ENCODE measurements around the gene TSHZ2.

The TSHZ2 gene

GRCh38 chr20:53068241-53068640 is 96.1 kb downstream of the TSHZ2 start:
- DNase-seq (ENCODE audit: low spot score): no peak

- DNase-seq (ENCODE audit: low spot score): no peak
These were observed 97.0 kb downstream of the TSHZ2 start for GRCh38 chr20:53069132-53069531.

GRCh38 chr20:53070224-53070623 is 98.1 kb downstream of the TSHZ2 start:
- DNase-seq (ENCODE audit: low spot score): no peak

GRCh38 chr20:53070706-53071392 is 98.7 kb downstream of the TSHZ2 start:
- DNase-seq (ENCODE audit: low spot score): no peak

DNA sequence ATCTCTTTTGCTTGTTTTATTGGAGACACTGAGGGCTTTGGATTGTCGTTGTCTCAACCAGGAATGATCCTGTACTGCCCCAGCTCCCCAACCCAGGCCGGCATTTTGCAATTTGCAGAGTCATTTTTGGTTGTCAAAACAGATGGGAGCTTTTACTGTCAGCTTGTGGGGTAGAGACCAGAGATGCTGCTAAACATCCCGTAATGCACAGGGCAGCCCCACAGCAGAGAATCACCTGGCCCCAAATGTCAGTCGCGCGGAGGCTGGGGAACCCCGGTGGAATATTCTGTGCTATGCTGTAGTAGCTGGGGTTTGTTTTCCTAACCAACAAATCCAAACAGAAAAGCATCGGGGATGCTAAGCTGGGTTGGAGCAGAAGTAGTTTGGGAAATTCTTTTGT is 99.7 kb downstream of the TSHZ2 start:
- no peak for DNase-seq (ENCODE audit: low spot score)

GRCh38 chr20:53072923-53073579 is 100.9 kb downstream of the TSHZ2 start:
- no peak for DNase-seq (ENCODE audit: low spot score)

DNA sequence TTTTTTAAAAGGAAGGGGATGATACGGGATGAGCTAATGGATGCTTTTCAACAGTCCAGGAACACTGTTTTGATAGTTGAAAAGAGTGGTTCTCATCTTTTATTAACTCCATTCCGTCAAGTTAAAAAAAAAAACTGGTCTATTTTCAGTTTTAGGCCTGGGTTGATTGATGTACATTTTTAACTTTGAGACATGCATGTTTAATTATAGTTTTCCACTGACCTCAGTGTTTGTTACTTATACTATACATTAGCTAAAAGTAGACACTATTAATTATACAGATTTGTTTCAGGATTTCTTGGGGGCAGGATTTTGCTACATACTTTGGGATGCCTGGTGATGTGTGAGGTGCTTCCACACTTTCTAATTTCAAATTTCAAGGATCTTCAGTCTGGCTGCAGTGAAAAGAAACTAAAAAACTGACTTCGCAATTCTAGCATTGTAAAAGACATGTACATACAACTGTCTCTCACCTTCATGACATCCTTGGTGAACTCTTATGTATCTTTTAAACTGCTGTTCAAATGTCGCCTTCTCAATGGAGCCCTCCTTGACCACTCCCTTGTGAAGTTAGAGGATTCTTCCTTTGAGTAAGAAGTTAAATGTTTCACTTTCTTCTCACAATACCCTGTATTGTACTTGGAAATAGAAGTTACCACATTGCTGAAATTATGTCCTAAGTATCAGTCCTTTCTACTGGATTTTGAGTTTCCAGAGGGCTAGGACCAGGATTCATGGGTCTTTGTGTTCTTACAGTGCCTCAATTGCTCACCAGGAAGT is 101.7 kb downstream of the TSHZ2 start:
- no peak for DNase-seq (ENCODE audit: low spot score)

DNA sequence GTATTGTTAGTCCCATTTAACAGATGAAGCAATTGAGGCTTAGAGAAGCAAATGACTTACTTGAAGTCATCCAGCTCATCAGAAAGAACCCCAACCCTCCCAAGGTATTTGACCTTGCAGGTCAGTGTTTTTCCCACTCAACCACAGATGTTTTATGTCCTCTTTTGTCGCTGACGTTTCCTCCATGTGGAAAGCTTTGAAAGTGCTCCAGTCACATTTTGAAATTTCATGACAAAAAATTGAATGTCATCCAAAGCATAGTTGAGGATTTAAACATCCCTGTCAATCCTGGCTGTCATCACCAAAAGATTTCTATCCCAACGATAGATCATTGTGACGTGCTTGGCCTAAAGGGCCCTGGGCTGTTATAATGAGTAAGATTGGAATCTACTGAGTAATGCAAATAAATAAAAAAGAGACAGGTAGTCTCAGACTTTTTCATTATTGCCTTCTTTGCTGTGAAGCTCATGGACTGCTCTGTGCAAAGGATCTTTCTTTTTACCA is 102.7 kb downstream of the TSHZ2 start:
- no peak for DNase-seq (ENCODE audit: low spot score)

- DNase-seq (ENCODE audit: low spot score): no peak
These were observed 104.5 kb downstream of the TSHZ2 start for GRCh38 chr20:53076668-53077067.

GRCh38 chr20:53077373-53078205 is 105.4 kb downstream of the TSHZ2 start:
- peak; percentile 24 for DNase-seq (ENCODE audit: low spot score)

DNA sequence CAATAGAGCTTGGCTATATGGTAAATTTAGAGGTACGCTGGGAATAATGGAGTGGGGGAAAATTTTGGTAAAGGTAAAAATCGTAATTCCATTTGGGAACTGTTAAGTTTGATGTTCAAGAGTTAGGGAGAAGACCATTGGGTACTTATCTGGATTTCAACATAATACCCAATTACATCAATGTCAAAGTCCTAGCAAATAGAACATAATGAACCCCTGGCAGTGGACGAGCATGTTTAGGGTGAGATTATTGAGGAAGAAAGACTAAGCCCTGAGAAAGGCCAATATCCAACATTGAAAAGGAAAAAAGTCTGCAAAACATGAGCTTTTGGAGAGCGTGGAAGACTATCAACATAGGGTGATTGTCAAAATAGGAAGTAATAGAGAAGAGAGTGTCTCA is 106.6 kb downstream of the TSHZ2 start:
- no peak for DNase-seq (ENCODE audit: low spot score)

DNA sequence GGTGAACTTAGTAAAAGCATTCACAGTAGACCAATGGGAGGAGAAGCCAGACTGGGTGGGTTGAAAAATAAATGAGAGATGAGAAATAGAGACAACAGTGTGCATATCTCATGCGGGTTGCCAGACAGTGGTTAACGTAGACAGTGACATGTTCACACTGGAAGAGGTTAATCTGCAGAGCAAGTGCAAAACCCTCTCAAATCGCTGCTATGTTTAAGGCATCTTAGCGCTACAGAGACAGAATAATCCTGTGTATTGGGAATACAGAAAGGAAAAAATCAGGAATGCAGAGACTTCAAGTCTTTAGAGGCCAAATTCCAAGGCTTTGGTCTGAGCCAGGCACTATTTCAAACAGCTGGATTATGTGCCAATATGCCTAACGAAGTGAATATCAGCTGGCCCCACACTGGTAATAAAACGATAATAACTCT is 107.1 kb downstream of the TSHZ2 start:
- DNase-seq (ENCODE audit: low spot score): no peak

DNA sequence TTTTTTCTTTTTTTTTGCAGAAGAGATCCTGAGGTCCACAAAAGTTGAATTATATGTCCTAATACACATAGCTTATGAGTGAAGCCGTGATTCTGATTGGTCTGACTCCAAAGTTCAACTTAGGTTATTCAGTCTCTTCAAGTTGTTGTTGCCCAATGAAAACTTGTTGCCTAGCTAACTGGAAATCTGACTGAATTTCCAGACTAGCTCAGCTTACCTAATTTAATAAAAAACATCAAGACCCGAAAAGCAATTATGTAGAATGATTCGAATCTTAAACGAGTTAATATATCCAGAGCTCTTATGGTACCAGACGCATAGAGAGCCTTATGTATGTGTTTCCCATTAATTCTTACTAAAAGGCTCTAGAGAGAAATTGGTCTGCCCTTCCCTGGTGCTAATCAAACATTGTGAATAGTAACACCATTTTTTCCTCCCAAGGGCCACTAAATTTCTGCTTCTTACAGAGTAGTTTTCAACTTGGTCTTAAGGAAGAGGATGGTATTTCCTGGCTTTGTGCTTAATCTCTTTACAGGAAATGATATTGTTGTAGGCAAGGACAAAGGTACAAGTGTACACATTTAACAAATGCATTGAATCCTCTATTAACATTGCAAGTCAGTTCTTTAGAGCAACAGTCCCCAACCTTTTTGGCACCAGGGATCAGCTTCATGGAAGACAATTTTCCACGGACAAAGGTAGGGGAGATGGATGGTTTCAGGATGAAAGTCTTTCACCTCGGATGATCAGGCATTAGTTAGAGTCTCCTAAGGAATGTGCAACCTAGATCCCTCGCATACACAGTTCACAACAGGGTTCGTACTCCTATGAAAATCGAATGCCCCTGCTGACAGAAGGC is 107.9 kb downstream of the TSHZ2 start:
- no peak for DNase-seq (ENCODE audit: low spot score)

GRCh38 chr20:53080687-53080962 is 108.5 kb downstream of the TSHZ2 start:
- no peak for DNase-seq (ENCODE audit: low spot score)

GRCh38 chr20:53080969-53081871 is 109.1 kb downstream of the TSHZ2 start:
- DNase-seq (ENCODE audit: low spot score): no peak

- no peak for DNase-seq (ENCODE audit: low spot score)
These were observed 110.0 kb downstream of the TSHZ2 start for GRCh38 chr20:53081916-53082863.

DNA sequence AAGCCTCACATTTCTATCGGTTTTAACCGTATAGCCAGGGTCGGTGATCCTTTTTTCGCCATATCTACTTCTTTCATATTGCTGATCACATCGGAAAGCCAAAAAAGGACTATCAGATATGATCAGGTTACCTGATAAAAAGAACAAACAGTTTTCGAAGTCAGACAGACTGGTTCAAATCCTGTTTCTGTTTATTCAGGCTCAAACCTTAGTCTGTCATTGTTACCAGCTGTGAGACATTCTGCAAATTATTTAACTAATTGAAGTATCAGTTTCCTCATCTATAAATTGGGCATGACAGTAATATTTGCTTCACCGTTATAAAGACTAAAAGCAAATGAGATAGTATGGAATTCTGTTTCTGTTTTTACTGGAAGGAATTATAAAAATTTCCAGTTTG is 111.3 kb downstream of the TSHZ2 start:
- no peak for DNase-seq (ENCODE audit: low spot score)

DNA sequence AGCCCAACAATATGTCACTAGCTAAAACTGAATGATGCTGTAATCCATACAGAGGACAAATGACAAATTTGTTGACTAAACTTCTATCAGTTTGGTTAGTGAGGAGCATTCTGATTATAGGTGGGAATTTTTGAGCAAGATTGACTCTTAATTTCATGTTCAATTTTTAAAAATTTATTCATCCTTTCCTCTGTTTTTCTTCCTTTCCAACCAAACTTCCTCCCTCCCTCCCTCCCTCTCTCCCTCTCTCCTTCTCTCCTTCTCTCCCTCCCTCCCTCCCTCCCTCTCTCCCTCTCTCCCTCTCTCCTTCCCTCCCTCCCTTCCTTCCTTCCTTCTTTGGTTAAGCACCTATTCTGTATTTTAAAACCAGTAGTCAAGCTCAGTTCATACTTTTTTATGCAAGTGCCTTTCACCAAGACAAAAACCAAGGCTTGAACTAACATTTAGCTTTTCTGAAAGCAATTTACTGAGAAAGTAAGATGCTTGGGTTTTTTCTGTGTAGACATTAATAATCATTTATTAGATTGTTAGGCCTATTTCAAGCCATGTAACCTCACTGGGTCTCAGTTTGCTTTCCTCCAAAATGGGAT is 112.3 kb downstream of the TSHZ2 start:
- no peak for DNase-seq (ENCODE audit: low spot score)

DNA sequence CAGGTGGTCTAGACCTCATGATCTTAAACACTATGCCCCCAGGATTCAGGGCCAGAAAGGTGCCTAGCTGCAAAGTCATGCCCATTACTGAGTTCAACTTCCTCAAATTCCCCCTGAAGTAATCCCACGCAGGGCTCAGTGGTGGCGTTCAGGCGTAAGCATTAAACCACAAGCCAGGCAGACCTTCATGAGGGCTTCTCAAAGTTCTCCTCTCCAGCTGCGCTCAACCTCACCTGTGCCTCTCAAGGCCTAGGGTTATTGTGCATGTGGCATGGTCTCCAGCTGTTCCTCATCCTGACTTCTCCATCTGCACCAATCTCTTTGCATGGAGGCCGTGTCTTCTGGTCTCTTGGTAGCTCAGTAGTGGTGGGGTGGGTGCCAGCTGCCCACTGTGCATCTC is 113.6 kb downstream of the TSHZ2 start:
- no peak for DNase-seq (ENCODE audit: low spot score)

All from putamen (tissue), 1 donor.